T-cell (primary cell): Measurements from ENCODE around the gene TOGARAM1. TPM values are rescaled to one million over a fixed set of nuclear protein-coding genes. Genes with fewer than 3 reads are reported as not detected.

ENCODE experiments used
- total RNA-seq, 35 experiments: library from RNA in 6 of 35; stranded (reverse) in 6 of 35; fragments of 120-200 nt in 1 of 35; gene quantifications; one replicate each; pipeline versions ENCODE4 v1.2.1 to v1.2.4 and lab custom pipeline; 2013 to 2026

Gene TOGARAM1
- total RNA-seq, 5 donors from 2014 or later (not counting 1 experiment from before 2014, with no cell fraction given), result 10.9 to 17.1 (median 11.1) TPM

Other genes with a start within 250 kb of the TOGARAM1 start
- gene KLHL28, start 243 bp upstream of the TOGARAM1 start, total RNA-seq, result 10 to 100 TPM; 28.0 to 47.9 (median 35.0) TPM
- 10 to 100 TPM; 54.4 to 62.5 (median 56.9) TPM for gene PRPF39, start 121.9 kb downstream of the TOGARAM1 start, total RNA-seq
- 10 to 100 TPM; 33.8 to 49.3 (median 45.2) TPM for gene FKBP3, start 172.3 kb downstream of the TOGARAM1 start, total RNA-seq
- 10 to 100 TPM in 1 of 5 donors, 1 to 10 TPM in 4; 7.5 to 10.5 (median 8.7) TPM for gene FANCM, start 173.7 kb downstream of the TOGARAM1 start, total RNA-seq